Breast epithelium (tissue), 3 donors: ENCODE measurements around the gene PEX5L.

Experiments
- CTCF ChIP-seq, 3 donors: fragments of 450-650 bp; IDR thresholded peaks; one replicate each; pipeline ENCODE4 v1.5.1; 2016 to 2017; ENCODE audit warnings: antibody characterized with exemption in 3 of 3, mild to moderate bottlenecking in 3 of 3, moderate library complexity in 3 of 3
- POLR2A ChIP-seq: fragments of 450-650 bp; IDR thresholded peaks from one replicate; pipeline ENCODE4 v1.6.1; 2016; ENCODE audit warnings: antibody characterized with exemption, mild to moderate bottlenecking, moderate library complexity
- POLR2AphosphoS5 ChIP-seq, 3 donors: sonication (generic); formaldehyde crosslinking; IDR thresholded peaks; one replicate each; pipeline ENCODE4 v1.6.1; 2017; ENCODE audit warnings: antibody characterized with exemption in 3 of 3

- no peak for TF ChIP-seq POLR2A
- TF ChIP-seq CTCF (IDR thresholded peaks at IDR 0.05), result no peak
- no peak for TF ChIP-seq POLR2AphosphoS5 (IDR thresholded peaks at IDR 0.05)
Observed at GRCh38 chr3:179949412-179949811, 87.3 kb downstream of the PEX5L start.
